Left cardiac atrium (tissue), 4 donors: ENCODE data around the gene RHBDF1. TPM values are rescaled to one million over a fixed set of nuclear protein-coding genes. Genes with fewer than 3 reads are reported as not detected.

Source experiments
- ATAC-seq, 2 donors: fragments of 200-7000 bp; cut with Tn5 transposase; one replicate each; pipeline ENCODE4 v1.9.1; 2020; ENCODE audit warnings: mild to moderate bottlenecking in 2 of 2, moderate library complexity in 2 of 2
- DNase-seq: peaks from one replicate; pipeline ENCODE4 v3.0.0-alpha.2; 2020
- intact Hi-C, 2 donors: fragments of 100-400 bp; cut with DNase I; formaldehyde crosslinking; loops; one replicate each; pipeline versions ENCODE4 v1.14.1 to v1.15.1; 2022 to 2023
- long read RNA-seq: library from polyadenylated mRNA; unstranded; transcript quantifications from one replicate; pipeline ENCODE4 v2.0.0, GENCODE V29; 2021
- total RNA-seq, 2 donors: library from RNA; stranded (reverse); fragmentation: NEBNext Ultra II Directional; extraction: Animal tissue kit (Norgen Biotek cat#: 25700); gene quantifications; one replicate each; pipeline ENCODE4 v1.2.1, GENCODE V29; 2021
- donor health status: DM: no; HTN: yes; CAD: no.
- donor health status: DM: no; HTN: yes; CAD: no; lungs with severe emphysema.
- donor health status: DM: yes; HTN: yes; CAD: no.
- donor health status: Dilated cardiomyopathy.

RHBDF1 gene, protein sequence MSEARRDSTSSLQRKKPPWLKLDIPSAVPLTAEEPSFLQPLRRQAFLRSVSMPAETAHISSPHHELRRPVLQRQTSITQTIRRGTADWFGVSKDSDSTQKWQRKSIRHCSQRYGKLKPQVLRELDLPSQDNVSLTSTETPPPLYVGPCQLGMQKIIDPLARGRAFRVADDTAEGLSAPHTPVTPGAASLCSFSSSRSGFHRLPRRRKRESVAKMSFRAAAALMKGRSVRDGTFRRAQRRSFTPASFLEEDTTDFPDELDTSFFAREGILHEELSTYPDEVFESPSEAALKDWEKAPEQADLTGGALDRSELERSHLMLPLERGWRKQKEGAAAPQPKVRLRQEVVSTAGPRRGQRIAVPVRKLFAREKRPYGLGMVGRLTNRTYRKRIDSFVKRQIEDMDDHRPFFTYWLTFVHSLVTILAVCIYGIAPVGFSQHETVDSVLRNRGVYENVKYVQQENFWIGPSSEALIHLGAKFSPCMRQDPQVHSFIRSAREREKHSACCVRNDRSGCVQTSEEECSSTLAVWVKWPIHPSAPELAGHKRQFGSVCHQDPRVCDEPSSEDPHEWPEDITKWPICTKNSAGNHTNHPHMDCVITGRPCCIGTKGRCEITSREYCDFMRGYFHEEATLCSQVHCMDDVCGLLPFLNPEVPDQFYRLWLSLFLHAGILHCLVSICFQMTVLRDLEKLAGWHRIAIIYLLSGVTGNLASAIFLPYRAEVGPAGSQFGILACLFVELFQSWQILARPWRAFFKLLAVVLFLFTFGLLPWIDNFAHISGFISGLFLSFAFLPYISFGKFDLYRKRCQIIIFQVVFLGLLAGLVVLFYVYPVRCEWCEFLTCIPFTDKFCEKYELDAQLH
- total RNA-seq, result 10 to 100 TPM; 15.5 to 22.1 TPM
- long read RNA-seq, transcript RHBDF1-201 (18 exons, 2,992 nt), result major isoform, 6 of 12 reads
- long read RNA-seq, partial matches to known transcripts, result 3 of 12 reads
- long read RNA-seq, other reads (novel, unspliced or antisense), result 3 of 12 reads

DNA sequence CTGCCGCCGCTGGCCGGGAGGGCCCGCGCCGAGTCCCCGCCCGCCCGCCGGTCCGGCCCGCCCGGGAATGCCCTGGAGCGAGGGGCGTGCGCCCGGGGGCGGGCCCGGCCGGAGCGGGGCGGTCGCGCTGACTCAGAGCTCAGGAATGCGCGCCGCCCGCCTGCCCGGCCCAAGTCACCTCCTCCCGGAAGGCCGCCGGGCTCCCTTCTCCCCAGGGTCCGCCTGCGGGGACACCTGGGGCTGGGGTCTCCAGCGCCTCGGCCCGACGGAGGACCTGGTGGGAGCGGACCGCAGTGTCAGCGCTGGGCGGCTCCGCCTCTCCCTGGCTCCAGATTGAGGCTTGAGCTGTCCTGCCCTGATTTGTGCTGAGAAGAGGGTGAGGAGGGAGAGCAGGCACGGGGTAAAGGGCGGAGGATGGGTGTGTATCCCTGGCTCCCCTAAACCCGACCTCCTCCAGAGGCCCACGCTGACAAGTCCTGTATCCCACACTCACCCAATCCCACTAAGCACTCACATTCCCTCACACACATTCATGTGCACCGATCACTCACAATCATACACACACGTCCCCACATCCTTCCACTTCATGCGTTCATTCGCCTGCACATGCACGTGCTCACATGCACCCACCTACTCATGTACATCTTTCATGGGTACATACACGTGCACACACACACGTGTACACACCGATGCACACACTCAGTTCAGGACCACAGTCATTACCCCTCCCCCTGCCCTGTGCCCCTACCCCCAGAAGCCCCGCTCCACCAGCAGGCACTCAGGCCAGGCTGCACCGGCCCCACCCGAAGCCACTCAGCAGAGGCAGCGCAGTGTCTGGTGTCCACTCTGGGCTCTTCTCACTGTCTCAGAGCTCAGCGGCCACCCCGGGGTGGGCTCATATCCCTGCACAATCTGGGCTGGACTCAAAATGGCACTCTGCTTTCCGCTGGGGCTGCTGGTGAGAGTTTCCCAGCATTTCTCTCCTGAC, at the start of gene RHBDF1:
RHBDF1 (minus strand) TSS at position 71 of the 988 bp plus-strand sequence. CDS start 7,616 bp downstream, outside the sequence.
- intact Hi-C loops, result no loop called here
- ATAC-seq (peak; percentile 48 to 70), DNase-seq (peak; percentile 79)

DNA sequence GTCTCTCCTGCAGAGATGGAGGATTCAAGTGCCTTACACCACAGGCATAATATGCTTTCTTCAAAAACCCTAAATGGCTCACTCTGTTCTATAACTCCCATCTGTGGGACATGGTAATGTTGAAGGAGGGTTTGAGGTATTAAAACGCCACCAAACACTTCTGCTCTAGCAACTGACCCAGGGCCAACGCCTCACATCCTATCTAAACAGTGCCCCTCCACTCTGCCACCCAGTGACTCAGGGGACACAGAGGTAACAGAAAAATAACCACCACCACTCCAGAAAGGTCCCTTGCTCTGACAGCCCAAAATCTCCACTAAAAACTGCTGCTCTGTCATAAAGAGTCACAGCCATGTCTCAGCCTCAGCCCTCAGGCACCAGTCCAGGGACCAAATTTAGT, 48.3 kb upstream of the RHBDF1 start:
- ATAC-seq, result no peak
- DNase-seq, result no peak
- intact Hi-C loops, result no loop called here

DNA sequence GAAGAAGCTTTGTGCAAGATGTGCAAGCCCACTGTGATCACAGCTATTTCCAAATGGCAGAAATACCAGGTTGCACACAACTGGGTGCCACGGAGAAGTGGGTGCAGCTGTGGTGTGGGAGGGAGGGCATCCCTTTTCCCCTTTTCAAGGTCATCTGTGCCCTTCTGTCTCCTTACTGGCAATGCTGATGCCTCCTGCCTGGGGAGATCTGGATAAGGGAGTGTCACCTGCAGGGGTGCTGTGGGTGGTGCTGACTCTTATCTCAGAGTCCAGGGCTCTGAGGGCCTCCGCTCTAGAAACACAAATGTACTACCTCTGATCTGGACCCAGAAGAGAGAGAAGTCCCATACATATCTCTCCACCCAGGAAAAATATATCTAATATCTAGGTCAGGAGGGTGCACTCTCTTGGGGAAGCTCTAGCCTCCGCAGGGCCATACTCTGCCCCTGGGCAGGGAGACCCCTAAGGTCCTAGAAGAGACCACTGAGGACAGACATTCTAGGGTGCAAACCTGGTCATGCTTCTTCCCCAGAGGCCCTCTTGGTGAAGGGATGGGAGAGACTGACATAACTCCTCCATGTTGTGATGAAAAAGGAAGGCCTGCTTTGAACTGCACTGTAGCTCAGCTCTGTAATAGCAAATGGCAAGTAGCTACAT, 47.5 kb upstream of the RHBDF1 start:
- DNase-seq (no peak), ATAC-seq (no peak)
- intact Hi-C loops, result loop anchor here (5.0 kb wide), 1 partner anchor 242 kb away; no protein-coding TSS in a partner anchor

DNA sequence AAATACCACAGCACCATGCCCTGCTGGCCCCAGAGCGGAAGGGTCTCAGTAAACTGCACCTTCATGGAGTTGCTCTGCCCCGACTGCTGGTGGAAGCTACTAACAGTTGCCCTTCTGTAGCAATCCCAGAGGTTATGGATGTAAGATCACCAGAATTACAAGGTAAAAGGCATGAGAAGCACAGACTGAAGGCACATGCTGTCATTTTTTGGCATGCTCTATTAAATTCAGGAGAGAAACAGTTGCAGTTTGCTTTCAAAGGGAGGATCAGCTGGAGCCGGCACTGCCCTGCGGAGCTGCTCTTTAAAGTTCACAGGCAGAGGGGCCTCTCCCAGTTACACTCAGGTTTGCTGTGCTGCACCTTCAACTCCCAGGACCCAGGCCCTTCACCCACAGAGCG, 46.9 kb upstream of the RHBDF1 start:
- intact Hi-C loops, result loop anchor here (5.0 kb wide), 1 partner anchor 243 kb away; no protein-coding TSS in a partner anchor
- ATAC-seq (no peak), DNase-seq (no peak)

DNA sequence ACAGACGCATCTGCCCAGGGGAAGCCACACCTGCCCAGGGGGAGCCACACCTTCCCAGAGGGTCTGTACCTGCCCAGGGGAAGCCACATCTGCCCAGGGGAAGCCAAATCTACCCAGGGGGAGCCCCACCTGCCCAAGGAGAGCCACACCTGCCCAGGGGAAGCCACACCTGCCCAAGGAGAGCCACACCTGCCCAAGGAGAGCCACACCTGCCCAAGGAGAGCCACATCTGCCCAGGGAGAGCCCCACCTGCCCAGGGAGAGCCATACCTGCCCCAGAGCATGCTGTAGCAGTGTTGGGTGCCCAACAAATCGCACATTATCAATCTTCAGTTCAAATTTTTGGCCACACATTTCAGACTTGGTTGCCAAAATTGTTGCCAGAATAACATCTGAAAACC, 46.4 kb upstream of the RHBDF1 start:
- no peak for DNase-seq
- no peak for ATAC-seq
- intact Hi-C loops, result loop anchor here (5.0 kb wide), 1 partner anchor 243 kb away; no protein-coding TSS in a partner anchor

DNA sequence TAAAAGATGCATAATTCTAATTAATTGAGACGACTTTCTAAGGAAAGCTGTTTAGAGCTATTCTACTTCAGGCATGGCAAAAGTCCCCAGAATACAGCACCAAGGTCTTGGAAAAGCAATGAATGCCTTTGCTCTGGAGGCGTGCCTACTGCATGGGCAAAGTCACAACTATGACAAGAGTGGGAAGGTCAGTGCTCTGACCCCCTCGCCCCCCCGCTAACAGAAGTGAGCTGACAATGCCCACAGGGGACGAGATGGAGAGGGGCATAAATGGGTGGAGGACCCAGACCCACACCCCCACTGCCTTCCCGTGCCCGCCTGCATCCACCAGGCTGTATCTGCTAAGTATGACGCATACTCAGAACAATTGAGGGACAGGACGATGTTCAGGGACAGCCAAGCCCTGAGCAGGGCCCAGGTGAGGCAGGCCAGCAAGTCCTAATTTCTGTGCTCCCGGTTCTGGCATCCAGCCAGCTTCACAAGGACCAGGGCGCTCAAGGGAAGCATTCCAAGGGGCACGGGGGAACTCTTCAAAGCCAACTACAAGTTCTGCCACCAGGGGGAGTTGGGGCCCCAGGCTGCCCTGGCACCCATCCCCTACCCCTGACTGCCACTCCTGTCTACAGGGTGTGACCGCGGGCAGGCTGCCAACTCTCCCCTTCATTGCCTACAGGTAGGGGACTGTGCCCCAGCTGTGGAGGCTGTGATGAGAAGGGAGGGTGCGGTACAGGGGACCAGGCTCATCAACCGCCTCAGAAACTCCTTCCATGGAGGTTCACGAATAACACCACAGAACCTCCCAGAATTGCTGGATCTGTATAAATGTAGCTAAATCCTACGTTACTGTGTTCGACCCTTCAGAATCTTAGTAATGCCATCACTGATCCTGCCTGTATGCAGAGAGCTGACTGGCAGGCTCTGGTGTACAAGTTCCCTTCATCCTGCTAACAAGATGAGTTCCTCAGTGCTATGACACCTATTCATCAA, 45.2 kb upstream of the RHBDF1 start:
- intact Hi-C loops, result loop anchor here (5.0 kb wide), 1 partner anchor 245 kb away; no protein-coding TSS in a partner anchor
- peak in 1 of 2 donors; percentile 55 for ATAC-seq
- peak; percentile 68 for DNase-seq

DNA sequence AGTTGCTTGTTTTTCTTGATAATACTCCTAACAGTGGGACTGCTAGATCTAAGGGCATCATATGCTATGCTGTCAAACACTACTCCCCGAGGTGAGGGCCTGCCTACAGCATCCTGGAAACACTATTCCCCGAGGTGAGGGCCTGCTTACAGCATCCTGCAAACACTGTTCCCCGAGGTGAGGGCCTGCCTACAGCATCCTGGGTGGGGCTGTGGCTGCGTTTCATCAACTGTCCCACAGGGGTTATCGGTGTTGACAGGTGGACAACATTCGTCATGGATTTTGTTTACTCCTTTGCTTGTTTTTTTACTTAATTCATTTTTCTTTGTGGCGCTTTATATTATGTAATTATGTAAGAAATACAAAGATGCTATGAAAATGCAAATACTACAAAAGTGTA, 43.6 kb upstream of the RHBDF1 start:
- no peak for ATAC-seq
- intact Hi-C loops, result loop anchor here (5.0 kb wide), 1 partner anchor 246 kb away; no protein-coding TSS in a partner anchor
- DNase-seq, result no peak

DNA sequence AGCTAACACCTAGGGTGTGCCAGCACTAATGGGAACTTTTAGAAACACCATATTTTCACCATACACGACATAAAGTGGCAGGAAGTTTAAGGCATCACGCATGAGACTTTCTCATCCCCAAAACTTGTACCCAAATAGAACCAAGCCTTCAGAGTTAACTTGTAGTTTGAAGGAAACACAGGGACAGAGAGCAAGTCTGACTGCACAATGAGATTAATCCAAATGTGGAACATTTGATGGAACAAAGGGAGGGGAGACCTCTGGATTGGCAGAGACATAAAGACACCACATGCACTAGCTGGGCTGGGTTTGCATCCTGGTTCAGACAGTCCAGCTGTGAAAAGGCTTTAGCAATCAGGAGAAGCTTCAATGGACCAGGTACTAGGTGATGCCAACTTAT, 41.9 kb upstream of the RHBDF1 start:
- intact Hi-C loops, result no loop called here
- DNase-seq (no peak), ATAC-seq (no peak)

DNA sequence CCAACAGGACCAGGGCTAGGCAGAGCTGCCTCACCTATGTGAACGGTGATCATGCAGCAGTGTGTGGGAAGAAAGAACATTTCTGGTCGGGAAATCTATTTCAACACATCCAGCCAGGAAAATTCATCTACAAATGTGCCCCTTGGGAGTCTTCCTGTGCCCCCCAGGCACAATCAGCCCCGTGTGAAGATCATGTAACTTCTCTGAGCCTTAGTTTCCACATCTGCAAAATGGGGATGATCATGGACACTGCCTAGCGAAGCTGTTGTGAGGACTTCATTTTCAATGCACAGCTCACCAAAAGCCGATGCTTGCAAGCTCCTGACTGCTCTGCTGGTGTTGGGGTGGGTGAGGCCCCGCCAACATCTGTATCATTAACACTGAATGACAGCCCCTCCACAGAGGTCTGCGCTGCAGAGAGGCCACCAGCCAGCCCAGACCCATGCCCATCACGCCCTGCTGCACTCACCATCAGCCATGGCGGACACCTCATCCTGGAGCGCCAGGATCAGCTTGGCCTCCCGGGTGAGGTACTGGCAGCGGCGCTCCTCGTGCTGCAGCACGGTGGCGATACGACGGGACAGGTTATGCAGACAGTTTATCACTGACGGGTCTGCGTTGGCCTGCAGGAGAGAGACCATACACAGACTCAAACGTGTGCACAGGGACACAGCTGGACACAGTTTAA, 39.9 kb upstream of the RHBDF1 start:
- no peak for ATAC-seq
- intact Hi-C loops, result no loop called here
- DNase-seq, result no peak

DNA sequence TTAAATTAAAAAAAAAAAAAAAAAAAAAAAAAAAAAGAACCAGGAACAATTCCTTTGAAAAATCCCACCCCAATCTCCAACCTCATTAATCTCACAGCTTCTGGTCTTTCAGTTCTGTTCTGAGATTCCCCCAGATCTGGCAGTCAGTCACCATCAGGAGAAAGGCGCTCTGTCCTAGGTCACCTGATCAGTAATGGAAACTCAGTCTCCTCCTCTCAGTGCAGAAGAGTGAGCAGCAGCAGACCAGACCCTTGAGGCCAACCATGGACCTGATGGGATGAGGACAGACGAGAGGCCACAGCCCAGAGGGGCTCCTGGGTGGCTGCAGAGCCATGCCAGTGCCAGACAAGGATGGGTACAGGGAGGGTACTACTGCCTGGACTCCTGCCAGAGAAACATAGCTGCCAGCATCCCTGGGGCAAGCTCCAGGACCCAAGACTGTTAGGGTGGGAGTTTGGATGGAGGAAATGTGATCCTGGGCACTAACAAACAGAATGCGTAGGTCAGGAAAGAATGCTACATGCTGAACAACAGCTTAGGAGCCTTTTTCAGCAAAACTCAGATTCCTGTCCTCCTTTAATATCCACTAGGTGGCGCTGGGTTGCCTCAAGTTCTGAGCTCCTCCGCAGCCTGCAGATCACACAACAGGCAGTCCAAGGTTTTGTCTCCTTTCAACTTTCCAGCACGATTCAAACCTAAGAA, 34.3 kb upstream of the RHBDF1 start:
- peak in 1 of 2 donors; percentile 38 for ATAC-seq
- intact Hi-C loops, result loop anchor here (5.0 kb wide), 2 partner anchors 71 to 76 kb away; partner anchors contain the start of genes HBA1 (in 1 of the 2) and HBQ1 (in 1 of the 2)
- DNase-seq, result peak; percentile 56

DNA sequence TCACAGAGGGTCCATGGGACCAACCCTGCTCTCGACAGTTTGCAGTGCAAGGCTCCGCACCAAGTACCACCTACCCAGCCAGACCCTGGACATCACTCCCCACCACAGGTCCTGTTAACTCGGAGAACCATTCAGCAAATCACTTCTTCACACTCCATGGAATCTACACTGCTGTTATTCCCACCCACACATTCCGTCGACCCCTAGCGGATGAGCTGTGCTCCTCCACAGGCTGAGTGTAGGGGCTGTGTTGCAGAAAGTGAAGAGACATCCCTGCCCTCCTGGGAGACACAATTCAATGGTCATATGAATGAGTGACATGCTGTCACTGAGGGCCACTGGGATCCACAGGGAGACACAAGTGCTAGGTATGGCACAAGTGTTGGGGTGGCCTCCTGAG, 33.1 kb upstream of the RHBDF1 start:
- intact Hi-C loops, result loop anchor here (5.0 kb wide), 2 partner anchors 72 to 77 kb away; partner anchors contain the start of genes HBA1 (in 1 of the 2) and HBQ1 (in 1 of the 2)
- ATAC-seq, result no peak
- DNase-seq, result no peak

DNA sequence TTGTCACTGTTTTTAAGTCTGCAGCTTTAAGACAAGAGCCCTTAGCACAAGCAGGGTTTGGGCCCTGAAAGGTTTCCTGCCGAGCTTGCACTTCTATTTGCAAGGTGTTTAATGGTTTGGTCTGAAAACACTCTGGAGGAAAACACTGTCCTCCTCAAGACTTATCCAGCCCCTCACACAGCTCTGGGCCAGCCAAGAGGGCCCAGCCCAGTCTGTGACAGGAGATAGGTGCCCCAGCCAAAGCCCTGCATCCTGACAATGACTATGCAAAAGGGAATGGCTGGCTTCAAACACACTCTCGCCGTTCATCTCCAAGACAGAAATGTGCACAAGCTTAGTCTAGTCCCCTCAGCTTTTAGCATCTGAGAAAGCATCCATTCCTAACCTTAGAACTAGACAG, 32.5 kb upstream of the RHBDF1 start:
- DNase-seq (no peak), ATAC-seq (no peak)
- intact Hi-C loops, result loop anchor here (5.0 kb wide), 2 partner anchors 72 to 77 kb away; partner anchors contain the start of genes HBA1 (in 1 of the 2) and HBQ1 (in 1 of the 2)

DNA sequence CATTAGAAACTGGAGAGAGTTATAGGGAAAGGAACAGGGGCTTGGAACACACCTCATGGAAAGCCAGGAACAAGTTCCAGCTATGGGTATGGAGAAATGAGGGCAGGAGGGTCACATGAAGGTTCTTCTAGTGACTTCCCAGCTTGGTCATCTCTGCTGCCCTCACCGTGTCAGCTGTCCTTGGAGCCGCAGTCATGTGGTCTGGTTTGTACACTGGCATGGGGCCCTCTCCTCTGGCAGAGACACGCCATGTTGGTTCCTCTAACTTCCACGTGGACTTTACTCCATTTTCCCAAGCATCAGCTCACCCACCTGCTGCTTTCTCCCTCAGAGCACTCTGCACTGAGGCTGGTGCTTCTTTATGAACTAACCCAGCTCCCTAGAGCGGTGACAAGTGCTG, 31.9 kb upstream of the RHBDF1 start:
- ATAC-seq (no peak), DNase-seq (no peak)
- intact Hi-C loops, result no loop called here

DNA sequence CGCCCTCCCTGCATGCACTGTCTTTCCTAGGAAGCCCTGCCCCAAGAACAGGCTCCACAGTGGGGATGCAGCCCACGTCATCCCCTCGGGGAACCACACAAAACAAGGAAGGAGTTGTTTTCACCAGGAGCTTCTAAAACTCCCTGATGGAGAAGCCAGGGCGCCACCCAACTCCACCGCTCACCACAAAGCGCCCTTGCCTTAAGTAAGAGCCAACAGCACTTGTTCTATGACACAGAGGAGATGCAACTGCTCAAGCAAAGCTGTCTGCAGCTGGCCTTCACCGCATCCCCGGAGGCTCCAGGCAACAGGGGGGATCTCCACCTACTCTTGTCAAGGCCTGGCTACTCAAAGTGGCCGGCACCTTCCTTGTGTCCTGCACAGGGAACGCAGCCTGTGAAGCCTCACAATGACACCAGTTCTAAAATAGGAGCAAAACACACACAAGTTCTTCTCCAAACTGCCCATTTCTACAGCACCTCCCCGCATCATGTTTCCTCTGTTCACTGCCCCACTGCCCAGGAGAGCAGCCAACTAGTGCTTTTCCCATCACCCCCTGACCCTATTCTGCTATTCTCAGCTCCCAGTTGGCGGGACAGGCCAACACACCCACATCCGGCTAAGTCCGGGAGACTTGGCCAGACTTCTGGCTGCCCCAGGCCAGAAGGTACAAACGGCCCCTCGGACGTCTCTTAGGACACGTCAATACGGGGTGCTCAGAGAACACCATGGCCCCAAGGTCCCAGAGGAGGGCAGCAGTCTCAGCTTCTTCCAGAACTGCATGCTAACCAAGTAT, 29.8 kb upstream of the RHBDF1 start:
- intact Hi-C loops, result no loop called here
- ATAC-seq (peak; percentile 81 to 89), DNase-seq (peak; percentile 81)
